HFFc6 (cell line): ENCODE measurements around the gene UBE2E2. TPM values are rescaled to one million over a fixed set of nuclear protein-coding genes. Genes with fewer than 3 reads are reported as not detected.

Experiments used
- DNase-seq: peaks from one replicate; pipeline ENCODE4 v3.0.0-alpha.2; 2018
- H3K27ac Mint-ChIP-seq: 2 replicates; pipeline ENCODE4 v1.8.0; 2020; ENCODE audit warnings: mild to moderate bottlenecking, mixed read lengths
- H3K27me3 Mint-ChIP-seq: 2 replicates; pipeline ENCODE4 v1.8.0; 2021; ENCODE audit warnings: mild to moderate bottlenecking, moderate library complexity, mixed read lengths; ENCODE audit not compliant: insufficient read depth
- H3K36me3 Mint-ChIP-seq: 2 replicates; pipeline ENCODE4 v1.8.0; 2021; ENCODE audit warnings: low read depth, mixed read lengths
- H3K4me1 Mint-ChIP-seq: 2 replicates; pipeline ENCODE4 v1.8.0; 2020; ENCODE audit warnings: low read depth, mixed read lengths
- H3K4me3 Mint-ChIP-seq: 2 replicates; pipeline ENCODE4 v1.8.0; 2020; ENCODE audit warnings: mild to moderate bottlenecking, moderate library complexity, mixed read lengths
- H3K9me3 Mint-ChIP-seq: 2 replicates; pipeline ENCODE4 v1.8.0; 2020; ENCODE audit warnings: mild to moderate bottlenecking, mixed read lengths
- total RNA-seq, 6 experiments: library from RNA; stranded (reverse); fragmentation: NEBNext Ultra II Directional; extraction: Animal tissue kit (Norgen Biotek cat#: 25700); gene quantifications; 2 replicates in 1 of 6; 3 replicates in 5 of 6; pipeline ENCODE4 v1.2.3, GENCODE V29; 2021
- TF ChIP-seq, protein P1 (sequence below): fragments of 200-600 bp; sonication (generic); IDR thresholded peaks from 2 replicates; pipeline ENCODE4 v1.5.0; 2021; ENCODE audit warnings: antibody characterized with exemption, mild to moderate bottlenecking

The UBE2E2 gene
- total RNA-seq, 6 experiments from 2014 or later: 38.2 to 53.0 (median 47.2) TPM

GRCh38 chr3:23192816-23193215 is 10.3 kb upstream of the UBE2E2 start:
- Mint-ChIP-seq H3K27me3 (peaks cover 12% of the 10 kb centered on the region), H3K36me3 (no peaks in the 10 kb centered on the region), H3K9me3 (no peaks in the 10 kb centered on the region), H3K4me3 (no peak overlapping the region), H3K4me1 (no peaks in the 10 kb centered on the region), H3K27ac (no peak overlapping the region)
- TF ChIP-seq, protein P1, sequence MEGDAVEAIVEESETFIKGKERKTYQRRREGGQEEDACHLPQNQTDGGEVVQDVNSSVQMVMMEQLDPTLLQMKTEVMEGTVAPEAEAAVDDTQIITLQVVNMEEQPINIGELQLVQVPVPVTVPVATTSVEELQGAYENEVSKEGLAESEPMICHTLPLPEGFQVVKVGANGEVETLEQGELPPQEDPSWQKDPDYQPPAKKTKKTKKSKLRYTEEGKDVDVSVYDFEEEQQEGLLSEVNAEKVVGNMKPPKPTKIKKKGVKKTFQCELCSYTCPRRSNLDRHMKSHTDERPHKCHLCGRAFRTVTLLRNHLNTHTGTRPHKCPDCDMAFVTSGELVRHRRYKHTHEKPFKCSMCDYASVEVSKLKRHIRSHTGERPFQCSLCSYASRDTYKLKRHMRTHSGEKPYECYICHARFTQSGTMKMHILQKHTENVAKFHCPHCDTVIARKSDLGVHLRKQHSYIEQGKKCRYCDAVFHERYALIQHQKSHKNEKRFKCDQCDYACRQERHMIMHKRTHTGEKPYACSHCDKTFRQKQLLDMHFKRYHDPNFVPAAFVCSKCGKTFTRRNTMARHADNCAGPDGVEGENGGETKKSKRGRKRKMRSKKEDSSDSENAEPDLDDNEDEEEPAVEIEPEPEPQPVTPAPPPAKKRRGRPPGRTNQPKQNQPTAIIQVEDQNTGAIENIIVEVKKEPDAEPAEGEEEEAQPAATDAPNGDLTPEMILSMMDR: no peak
- DNase-seq: no peak

- TF ChIP-seq, protein P1: no peak
- H3K36me3 Mint-ChIP-seq: no peaks in the 10 kb centered on the region
Measured at GRCh38 chr3:23193831-23194230, 9.3 kb upstream of the UBE2E2 start.

GRCh38 chr3:23198801-23199200 is 4.3 kb upstream of the UBE2E2 start:
- Mint-ChIP-seq H3K4me3 (peak overlapping the region; percentile 29; the same call in 1 of the 2 replicates), H3K4me1 (peaks cover 12% of the 10 kb centered on the region), H3K9me3 (no peaks in the 10 kb centered on the region), H3K27ac (peak overlapping the region; percentile 4; the same call in 1 of the 2 replicates), H3K36me3 (no peaks in the 10 kb centered on the region), H3K27me3 (peaks cover 11% of the 10 kb centered on the region)
- peak; percentile 64 for DNase-seq
- TF ChIP-seq, protein P1: no peak

More at GRCh38 chr3:23193831-23194230, 9.3 kb upstream of the UBE2E2 start:
- H3K9me3 Mint-ChIP-seq: no peaks in the 10 kb centered on the region
- peaks cover 5% of the 10 kb centered on the region for H3K4me1 Mint-ChIP-seq
- peaks cover 12% of the 10 kb centered on the region for H3K27me3 Mint-ChIP-seq
- no peak for DNase-seq
- no peak overlapping the region for H3K4me3 Mint-ChIP-seq
- H3K27ac Mint-ChIP-seq: no peak overlapping the region

DNA sequence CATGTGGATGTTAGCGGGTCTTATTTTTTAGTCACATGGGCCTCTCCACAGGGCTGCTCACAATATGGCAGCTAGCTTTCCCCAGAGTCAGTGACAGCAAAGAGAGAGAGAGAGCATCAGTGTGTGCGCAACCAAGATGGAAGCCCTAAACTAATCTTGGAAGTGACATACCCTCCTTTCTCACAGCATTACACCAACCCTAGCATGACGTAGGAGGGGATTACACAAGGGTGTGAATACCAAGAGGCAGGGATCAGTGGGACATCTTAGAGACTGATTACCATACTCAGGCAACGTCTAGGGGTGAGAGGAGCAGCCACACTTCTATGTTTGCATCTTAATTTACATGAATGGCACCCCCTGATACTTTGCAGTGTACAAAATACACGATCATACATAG is 3.5 kb upstream of the UBE2E2 start:
- Mint-ChIP-seq H3K4me3 (no peak overlapping the region), H3K4me1 (peaks cover 17% of the 10 kb centered on the region), H3K27me3 (peaks cover 11% of the 10 kb centered on the region), H3K27ac (no peak overlapping the region), H3K9me3 (no peaks in the 10 kb centered on the region), H3K36me3 (no peaks in the 10 kb centered on the region)
- no peak for DNase-seq
- TF ChIP-seq, protein P1: no peak

GRCh38 chr3:23201154-23201838 is 1.8 kb upstream of the UBE2E2 start:
- Mint-ChIP-seq H3K9me3 (no peaks in the 10 kb centered on the region), H3K4me3 (peak overlapping the region; percentile 14; the same call in 1 of the 2 replicates), H3K27me3 (peaks cover 4% of the 10 kb centered on the region), H3K36me3 (no peaks in the 10 kb centered on the region), H3K27ac (no peak overlapping the region), H3K4me1 (peaks cover 30% of the 10 kb centered on the region)
- TF ChIP-seq, protein P1: no peak
- DNase-seq: no peak
